H1 (cell line): ENCODE measurements around the gene ASB13. TPM values are rescaled to one million over a fixed set of nuclear protein-coding genes. Genes with fewer than 3 reads are reported as not detected.

ENCODE experiments used
- CHD2 ChIP-seq: IDR thresholded peaks from 2 replicates; pipeline ENCODE4 v1.6.1; 2012; ENCODE audit warnings: low read length, improper control_type of control experiment
- CTCF ChIP-seq, 3 experiments: IDR thresholded peaks; 1 replicate in 2 of 3; 2 replicates in 1 of 3; pipeline versions ENCODE4 v1.5.1 to v1.6.1; 2011; ENCODE audit warnings: low read length in 3 of 3, mild to moderate bottlenecking in 3 of 3, inconsistent platforms in 2 of 3, low read depth in 1 of 3, moderate library complexity in 1 of 3; ENCODE audit not compliant: insufficient read depth in 1 of 3; ENCODE audit errors: control extremely low read depth in 1 of 3
- polyA plus RNA-seq, 7 experiments: library from polyadenylated mRNA; depleted of rRNA in 3 of 7; stranded (reverse) in 5 of 7; unstranded in 2 of 7; fragments of >200 nt in 5 of 7; fragments of 200-250 nt in 2 of 7; gene quantifications; 1 replicate in 5 of 7; 2 replicates in 1 of 7; 4 replicates in 1 of 7; pipeline versions ENCODE4 v1.2.1 to v1.2.3, GENCODE V29; 2011 to 2013; ENCODE audit warnings: missing spikeins in 2 of 7, mixed read lengths in 2 of 7
- total RNA-seq: library from RNA; stranded (reverse); fragmentation: NEBNext Ultra II Directional; extraction: Animal tissue kit (Norgen Biotek cat#: 25700); gene quantifications from 2 replicates; pipeline ENCODE4 v1.2.1, GENCODE V29; 2021

Gene ASB13
- total and polyA plus RNA-seq, 2 of the 8 experiments (the other 6 are each of a cell fraction or from before 2014, with no cell fraction given) = 12.3 to 20.2 TPM

GRCh38 chr10:5694573-5694972 is 28.2 kb upstream of the ASB13 start (continued):
- no peak for TF ChIP-seq CTCF (IDR thresholded peaks at IDR 0.05; ENCODE audit: control extremely low read depth in 1 of 3, insufficient read depth in 1 of 3, low read depth in 1 of 3, low read length in 3 of 3)
- TF ChIP-seq CHD2 = no peak
